ENCODE data around the gene ZCCHC24. TPM values are rescaled to one million over a fixed set of nuclear protein-coding genes. Genes with fewer than 3 reads are reported as not detected.

The ZCCHC24 gene
- total RNA-seq, 1 experiment from 2014 or later, result 3.8 TPM

DNA sequence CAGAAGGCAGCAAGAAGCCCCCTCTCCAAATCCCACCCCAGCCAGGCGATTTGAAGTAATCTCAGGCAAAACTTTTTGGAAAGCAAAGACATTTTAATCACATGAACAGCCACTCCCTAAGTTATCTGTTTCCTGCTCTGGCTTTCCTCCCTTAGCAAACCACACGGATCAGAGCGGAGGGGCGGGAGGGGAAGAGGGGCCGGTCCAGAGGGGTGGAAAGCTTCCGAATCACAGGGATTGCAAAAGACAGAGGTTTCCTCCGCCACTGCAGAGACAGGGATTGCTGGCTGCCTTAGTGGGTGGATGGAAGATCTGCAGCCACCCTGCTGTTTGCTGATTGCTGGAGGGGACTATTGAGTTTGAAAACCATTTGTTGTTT lies 41.2 kb downstream of the ZCCHC24 start:
- no peak overlapping the region for H3K4ac ChIP-seq (ENCODE audit: low read depth, low read length)
- no peak overlapping the region for H3K9ac ChIP-seq (ENCODE audit: extremely low read depth, insufficient read length, low read length)
- H3K23me2 ChIP-seq (ENCODE audit: insufficient read length, low read depth, low read length, poor library complexity, severe bottlenecking), result peaks cover 3% of the 10 kb centered on the region
- H2BK12ac ChIP-seq (ENCODE audit: insufficient read length, low read depth, low read length), result no peak overlapping the region
- H3K36me3 Mint-ChIP-seq (ENCODE audit: insufficient read depth in 1 of 3, low read depth in 3 of 3), result no peaks in the 10 kb centered on the region
- no peak overlapping the region for H3K18ac ChIP-seq (ENCODE audit: insufficient read length, low read depth, low read length)
- no peak overlapping the region for H2BK15ac ChIP-seq (ENCODE audit: low read depth, low read length)
- peak overlapping the region; percentile 24 to 73; a peak in 4 of 5 replicates for H3K4me3 Mint-ChIP-seq
- TF ChIP-seq, protein P1, sequence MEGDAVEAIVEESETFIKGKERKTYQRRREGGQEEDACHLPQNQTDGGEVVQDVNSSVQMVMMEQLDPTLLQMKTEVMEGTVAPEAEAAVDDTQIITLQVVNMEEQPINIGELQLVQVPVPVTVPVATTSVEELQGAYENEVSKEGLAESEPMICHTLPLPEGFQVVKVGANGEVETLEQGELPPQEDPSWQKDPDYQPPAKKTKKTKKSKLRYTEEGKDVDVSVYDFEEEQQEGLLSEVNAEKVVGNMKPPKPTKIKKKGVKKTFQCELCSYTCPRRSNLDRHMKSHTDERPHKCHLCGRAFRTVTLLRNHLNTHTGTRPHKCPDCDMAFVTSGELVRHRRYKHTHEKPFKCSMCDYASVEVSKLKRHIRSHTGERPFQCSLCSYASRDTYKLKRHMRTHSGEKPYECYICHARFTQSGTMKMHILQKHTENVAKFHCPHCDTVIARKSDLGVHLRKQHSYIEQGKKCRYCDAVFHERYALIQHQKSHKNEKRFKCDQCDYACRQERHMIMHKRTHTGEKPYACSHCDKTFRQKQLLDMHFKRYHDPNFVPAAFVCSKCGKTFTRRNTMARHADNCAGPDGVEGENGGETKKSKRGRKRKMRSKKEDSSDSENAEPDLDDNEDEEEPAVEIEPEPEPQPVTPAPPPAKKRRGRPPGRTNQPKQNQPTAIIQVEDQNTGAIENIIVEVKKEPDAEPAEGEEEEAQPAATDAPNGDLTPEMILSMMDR (conservative IDR thresholded peaks at IDR 0.05), result no peak
- H3K27ac ChIP-seq (ENCODE audit: insufficient read length, low read depth, low read length), result no peak overlapping the region
- no peaks in the 10 kb centered on the region for H3K9me3 ChIP-seq (ENCODE audit: control insufficient read depth, low read depth, low read length)
- peaks cover 6% of the 10 kb centered on the region; the same call in 1 of the 2 replicates for H3K4me1 ChIP-seq (ENCODE audit: insufficient read depth, low read length)
- H3K27ac Mint-ChIP-seq, result no peak overlapping the region
- no peak overlapping the region for H4K91ac ChIP-seq (ENCODE audit: insufficient read length, low read depth, low read length)
- no peak overlapping the region for H2AFZ ChIP-seq (ENCODE audit: low read length)
- no peak overlapping the region for H3K23ac ChIP-seq (ENCODE audit: insufficient read length, low read depth, low read length)
- H3K14ac ChIP-seq (ENCODE audit: insufficient read depth, low read length), result no peak overlapping the region
- no peak for DNase-seq
- no peak overlapping the region for H2BK120ac ChIP-seq (ENCODE audit: low read depth, low read length, poor library complexity, severe bottlenecking)
- H3K9me3 Mint-ChIP-seq, result no peaks in the 10 kb centered on the region
- H3K56ac ChIP-seq (ENCODE audit: insufficient read length, low read depth, low read length), result no peak overlapping the region
- no peak overlapping the region for H3T11ph ChIP-seq (ENCODE audit: low read length)
- no peak overlapping the region for H2BK20ac ChIP-seq (ENCODE audit: low read depth, low read length, poor library complexity, severe bottlenecking)
- H3K4me2 ChIP-seq (ENCODE audit: insufficient read depth, insufficient read length, low read length), result peak overlapping the region; percentile 44
- WGBS (ENCODE audit: extremely low coverage, insufficient read length, low lambda C conversion rate), result no CpG with 5 or more reads among the region's 7 CpGs
- H2AK5ac ChIP-seq (ENCODE audit: insufficient read length, low read length), result no peak overlapping the region
- H4K8ac ChIP-seq (replicated peaks; ENCODE audit: insufficient read length, low read depth, low read length), result no peak overlapping the region
- H3K27me3 ChIP-seq (ENCODE audit: insufficient read depth, low read length), result no peaks in the 10 kb centered on the region
- H4K20me1 ChIP-seq (ENCODE audit: control insufficient read depth, insufficient read depth, insufficient read length), result no peaks in the 10 kb centered on the region
- no peak overlapping the region for H4K5ac ChIP-seq (ENCODE audit: insufficient read length, low read depth, low read length)
- H3K79me1 ChIP-seq (ENCODE audit: insufficient read depth, low read depth, low read length, poor library complexity, severe bottlenecking), result no peaks in the 10 kb centered on the region
- H3K79me2 ChIP-seq (ENCODE audit: insufficient read depth, low read length), result no peaks in the 10 kb centered on the region
- H3K4me1 Mint-ChIP-seq, result peaks cover 36 to 42% of the 10 kb centered on the region in 2 experiments
- no peak overlapping the region for H2BK5ac ChIP-seq (ENCODE audit: insufficient read length, low read length)
- peaks cover 1% of the 10 kb centered on the region; the same call in 1 of the 2 replicates for H3K27me3 Mint-ChIP-seq (ENCODE audit: low read depth)
